ENCODE measurements around the gene MYH14. TPM values are rescaled to one million over a fixed set of nuclear protein-coding genes. Genes with fewer than 3 reads are reported as not detected.
A peak's percentile ranks its signal among the peaks of the same experiment; 100 is the strongest.

The MYH14 gene
- total and polyA plus RNA-seq, 9 of the 15 experiments (the other 6 are each of a cell fraction or from before 2014, with no cell fraction given), result 0.04 to 0.86 (median 0.19) TPM; not detected in 2

GRCh38 chr19:50248413-50248812 lies 45.0 kb downstream of the MYH14 start (continued):
- TF ChIP-seq POLR3G (IDR thresholded peaks at IDR 0.05; ENCODE audit: extremely low read depth, insufficient read length, insufficient replicate concordance) (no peak), ZFP36 (IDR thresholded peaks at IDR 0.05; ENCODE audit: low read depth, low read length, partially characterized antibody) (peak; percentile 31), BCOR (IDR thresholded peaks at IDR 0.05) (peak; percentile 47; the same call in 1 of the 2 replicates), ZNF639 (CRISPR knock-in tag; conservative IDR thresholded peaks at IDR 0.05 in 1 of 2, IDR thresholded peaks at IDR 0.05 in 1 of 2) (no peak)

DNA sequence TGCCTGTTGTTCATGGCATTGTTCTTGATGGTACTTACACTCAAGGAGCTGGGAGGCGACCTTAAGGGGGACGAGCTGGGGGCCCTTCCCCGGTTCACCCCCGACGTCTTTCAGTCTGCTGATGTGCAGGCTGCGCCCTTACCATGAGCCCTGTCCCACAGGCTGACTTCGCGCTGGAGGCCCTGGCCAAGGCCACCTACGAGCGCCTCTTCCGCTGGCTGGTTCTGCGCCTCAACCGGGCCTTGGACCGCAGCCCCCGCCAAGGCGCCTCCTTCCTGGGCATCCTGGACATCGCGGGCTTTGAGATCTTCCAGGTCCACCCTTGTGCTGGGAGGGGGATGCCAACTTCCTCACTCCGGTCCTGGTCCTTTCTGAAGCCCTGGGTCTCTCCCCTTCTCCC lies 45.4 kb downstream of the MYH14 start:
- Histone ChIP-seq H3K9ac (ENCODE audit: insufficient read depth in 1 of 2, low read depth in 2 of 2, low read length in 2 of 2) (no peak overlapping the region), H3K27me3 (ENCODE audit: control insufficient read depth in 2 of 2, insufficient read depth in 2 of 2, low read length in 2 of 2) (peaks cover 19 to 50% of the 10 kb centered on the region in 2 experiments; a peak in 4 of 5 replicates), H3K9me3 (replicated peaks; ENCODE audit: control insufficient read depth, insufficient read depth, low read depth, low read length) (peaks cover 7% of the 10 kb centered on the region; the same call in 1 of the 2 replicates), H3K79me2 (ENCODE audit: control insufficient read depth, insufficient read depth, low read length) (no peaks in the 10 kb centered on the region), H2AFZ (ENCODE audit: low read depth, low read length) (no peak overlapping the region), H3K36me3 (ENCODE audit: control insufficient read depth, insufficient read depth, low read length) (no peaks in the 10 kb centered on the region), H3K9me1 (ENCODE audit: control insufficient read depth, insufficient read depth, low read length) (no peaks in the 10 kb centered on the region), H3K4me1 (replicated peaks in 1 of 2; ENCODE audit: control insufficient read depth in 2 of 2, insufficient read depth in 2 of 2, low read length in 2 of 2) (peaks cover 0 to 3% of the 10 kb centered on the region in 2 experiments; a peak in 1 of 5 replicates), H4K20me1 (replicated peaks; ENCODE audit: control insufficient read depth, insufficient read depth, low read length) (0 out of 2 replicates have a peak, but pooled peaks cover 5% of the 10 kb centered on the region), H3K4me2 (ENCODE audit: insufficient read depth, low read length) (no peak overlapping the region), H3K4me3 (no peak overlapping the region), H3K27ac (ENCODE audit: extremely low read depth, low read depth, low read length) (no peak overlapping the region)
- FAIRE-seq (no peak), DNase-seq (ENCODE audit: extremely low read depth in 1 of 4, low spot score in 3 of 4) (no peak), ATAC-seq (no peak)
- in situ Hi-C loops (cut with MboI), result no loop called here
- no peak for TF ChIP-seq NFE2L1 (tag; IDR thresholded peaks at IDR 0.05; ENCODE audit: borderline replicate concordance, low read depth)
- WGBS (ENCODE audit: insufficient coverage, low coverage, missing lambda C conversion rate), result 20% methylated on average over 19 of the region's 19 CpGs
- ChIA-PET CTCF (ENCODE audit: low intra/inter-chr PET ratio) (interaction anchor here (0.7 kb wide), 1 partner anchor 13 kb away, joined by 3 read pairs; no protein-coding TSS in a partner anchor), POLR2A (no interaction called here)
- no TSS peak for BruUV-seq (replicated peaks)
- intact Hi-C loops (cut with micrococcal nuclease), result no loop called here

Measured in K562 (cell line).